Right lobe of liver (tissue), 6 donors: ENCODE data around the gene RSPH6A. TPM values are rescaled to one million over a fixed set of nuclear protein-coding genes. Genes with fewer than 3 reads are reported as not detected.

Experiments
- ATAC-seq, 4 donors: fragments of 200-7000 bp; cut with Tn5 transposase; one replicate each; pipeline ENCODE4 v1.9.1; 2020; ENCODE audit warnings: mild to moderate bottlenecking in 4 of 4, moderate library complexity in 4 of 4
- DNase-seq, 3 donors: peaks; one replicate each; pipeline ENCODE4 v3.0.0-alpha.2; 2020
- H3K27ac ChIP-seq, 3 donors: fragments of 200-600 bp; one replicate each; pipeline ENCODE4 v1.8.0; 2022
- H3K27me3 ChIP-seq, 2 donors: fragments of 200-600 bp; one replicate each; pipeline ENCODE4 v1.8.0; 2022
- H3K36me3 ChIP-seq, 4 donors: fragments of 200-600 bp; sonication (generic) in 1 of 4; one replicate each; pipeline versions ENCODE4 v1.5.1 to v1.8.0; 2017 to 2022; ENCODE audit warnings: control low read depth in 1 of 4
- H3K4me1 ChIP-seq, 4 donors: fragments of 200-600 bp; sonication (generic) in 1 of 4; one replicate each; pipeline versions ENCODE4 v1.5.1 to v1.8.0; 2017 to 2022; ENCODE audit warnings: control low read depth in 1 of 4
- H3K4me3 ChIP-seq, 3 donors: fragments of 200-600 bp; one replicate each; pipeline ENCODE4 v1.8.0; 2022
- H3K9me3 ChIP-seq, 4 donors: fragments of 200-600 bp; sonication (generic) in 1 of 4; one replicate each; pipeline versions ENCODE4 v1.5.1 to v1.8.0; 2017 to 2022; ENCODE audit warnings: control low read depth in 1 of 4
- CTCF ChIP-seq, 4 donors: fragments of 200-600 bp in 3 of 4; fragments of 450-650 bp in 1 of 4; IDR thresholded peaks; one replicate each; pipeline versions ENCODE4 v1.5.1 to v1.8.0; 2016 to 2022; ENCODE audit warnings: antibody characterized with exemption in 4 of 4, mild to moderate bottlenecking in 2 of 4
- POLR2A ChIP-seq: fragments of 450-650 bp; IDR thresholded peaks from one replicate; pipeline ENCODE4 v1.6.1; 2017; ENCODE audit warnings: antibody characterized with exemption, mild to moderate bottlenecking
- WGBS: methylation state at CpG from one replicate; pipeline ENCODE4 v1.1.6; 2018; ENCODE audit warnings: low coverage, low lambda C conversion rate; ENCODE audit not compliant: insufficient coverage; ENCODE audit errors: missing lambda C conversion rate; 5-methylcytosine and 5-hydroxymethylcytosine counted together
- intact Hi-C, 2 donors: fragments of 100-400 bp; cut with DNase I; formaldehyde crosslinking; loops; one replicate each; pipeline versions ENCODE4 v1.11.2 to v1.14.1; 2022
- total RNA-seq, 6 experiments: library from RNA; depleted of rRNA in 2 of 6; stranded (reverse); fragments of >200 nt in 2 of 6; fragmentation: NEBNext Ultra II Directional in 3 of 6; extraction: Animal tissue kit (Norgen Biotek cat#: 25700) in 3 of 6; gene quantifications; one replicate each; pipeline versions ENCODE4 v1.1.0 to v1.2.4, GENCODE V29; 2016 to 2023
- donor health status: DM: no; HTN: yes; CAD: no.
- donor health status: DM: no; HTN: no; CAD: no.
- donor health status: DM: no; HTN: no; CAD: no.
- donor health status: DM: no; HTN: yes; CAD: no.
- donor health status: DM: no; HTN: yes; CAD: no.

Gene RSPH6A
- total RNA-seq, 6 experiments from 2014 or later = not detected

DNA sequence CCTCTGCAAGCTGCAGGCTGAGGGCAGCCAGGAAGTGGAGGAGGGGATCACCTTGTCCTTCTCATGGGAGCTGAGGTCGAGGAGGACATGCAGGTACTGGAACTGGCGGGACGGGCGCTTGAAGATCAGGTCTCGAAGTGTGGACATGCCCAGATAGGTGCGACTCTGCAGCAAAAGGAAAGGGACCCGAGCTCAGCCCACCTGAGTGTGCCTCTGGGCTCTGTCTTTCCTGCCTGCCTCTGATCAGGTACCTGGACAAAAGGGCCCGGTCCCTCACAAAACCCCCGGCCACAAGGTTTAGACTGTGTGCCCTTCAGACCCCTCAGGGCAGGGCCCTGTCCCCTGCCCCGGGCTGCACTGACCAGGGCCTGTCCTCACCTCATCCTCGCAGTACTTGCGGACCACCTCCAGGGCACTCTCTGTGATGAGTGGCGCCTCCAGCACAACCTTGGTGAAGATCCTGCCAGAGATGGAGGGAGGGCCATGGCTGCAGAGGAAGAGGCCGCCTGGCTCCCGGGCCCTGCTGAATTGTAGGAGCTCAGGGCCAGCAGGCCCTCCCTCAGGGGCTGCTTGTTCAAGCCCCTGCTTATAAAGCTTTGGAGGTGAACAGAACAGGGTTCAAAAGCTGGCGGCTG lies 12.5 kb upstream of the RSPH6A start:
- ATAC-seq (no peak), DNase-seq (no peak)
- intact Hi-C loops = loop anchor here in 1 of 2 donors (10.0 kb wide), 1 partner anchor 187 kb away; no protein-coding TSS in a partner anchor
- Histone ChIP-seq H3K9me3 (no peaks in the 10 kb centered on the region), H3K36me3 (peaks cover 0 to 88% (median 55%) of the 10 kb centered on the region in 4 donors), H3K4me1 (no peaks in the 10 kb centered on the region), H3K27ac (no peak overlapping the region), H3K4me3 (no peak overlapping the region), H3K27me3 (no peaks in the 10 kb centered on the region)
- TF ChIP-seq POLR2A (no peak), CTCF (IDR thresholded peaks at IDR 0.05) (no peak)
- 73% methylated on average over 2 of the region's 16 CpGs for WGBS

- intact Hi-C loops = loop anchor here in 1 of 2 donors (10.0 kb wide), 1 partner anchor 188 kb away; no protein-coding TSS in a partner anchor
- no peak for DNase-seq
- Histone ChIP-seq H3K4me3 (no peak overlapping the region), H3K4me1 (no peaks in the 10 kb centered on the region), H3K9me3 (no peaks in the 10 kb centered on the region), H3K36me3 (peaks cover 0 to 83% (median 51%) of the 10 kb centered on the region in 4 donors), H3K27ac (no peak overlapping the region), H3K27me3 (no peaks in the 10 kb centered on the region)
- ATAC-seq = no peak
- WGBS = 97% methylated on average over 6 of the region's 11 CpGs
- TF ChIP-seq CTCF (IDR thresholded peaks at IDR 0.05) = no peak
- no peak for TF ChIP-seq POLR2A
Measured at GRCh38 chr19:45826934-45827333, 11.8 kb upstream of the RSPH6A start.

DNA sequence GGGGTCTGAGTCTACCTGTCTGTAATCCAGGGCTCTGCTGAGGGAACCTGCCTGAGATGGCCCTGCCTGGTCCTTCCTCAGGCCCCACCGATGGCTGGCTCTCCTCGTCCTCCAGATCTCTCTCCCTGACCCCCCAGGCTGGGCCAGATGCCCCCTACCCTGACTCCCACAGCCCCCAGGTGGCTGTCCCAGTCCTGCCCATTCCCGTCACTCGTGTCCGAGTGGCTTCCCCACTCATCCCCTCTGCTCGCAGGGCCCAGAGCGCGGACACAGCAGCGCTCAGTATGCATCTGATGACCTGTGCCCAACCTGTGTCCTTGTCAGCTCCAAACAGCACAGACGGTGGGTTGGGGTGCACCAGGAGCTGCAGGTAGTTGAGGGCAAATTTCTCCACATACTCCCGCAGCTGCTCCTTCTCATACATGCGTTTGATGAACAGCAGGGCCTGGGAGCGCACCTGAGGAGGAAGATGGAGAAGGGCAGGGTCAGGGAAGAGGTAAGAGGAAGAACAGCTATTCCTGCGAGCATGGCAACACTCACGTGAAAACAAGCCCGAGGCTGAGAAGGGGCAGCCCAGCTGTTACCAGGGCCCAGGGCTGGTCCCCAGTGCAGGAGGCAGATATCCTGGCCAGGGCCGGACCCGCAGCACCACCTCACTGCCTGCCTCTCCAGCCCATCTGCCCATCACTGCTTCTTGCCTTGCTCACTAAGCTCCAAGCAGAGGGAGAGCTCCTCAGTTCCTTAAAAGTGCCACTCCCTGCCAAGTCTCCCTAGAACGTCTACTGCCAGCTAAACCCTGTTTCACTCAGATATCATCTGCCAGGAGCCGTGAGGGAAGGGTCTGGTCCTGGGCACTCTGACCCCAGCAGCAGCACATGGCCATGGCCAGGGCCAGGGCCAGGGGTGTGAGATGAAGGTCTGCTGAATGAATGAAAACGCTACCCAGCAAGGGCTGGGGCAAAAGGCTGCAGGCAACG lies 11.1 kb upstream of the RSPH6A start:
- ATAC-seq = no peak
- no peaks in the 10 kb centered on the region for H3K27me3 ChIP-seq
- no peaks in the 10 kb centered on the region for H3K9me3 ChIP-seq
- H3K27ac ChIP-seq = no peak overlapping the region
- no peak for TF ChIP-seq POLR2A
- TF ChIP-seq CTCF (IDR thresholded peaks at IDR 0.05) = no peak
- H3K4me1 ChIP-seq = no peaks in the 10 kb centered on the region
- no peak for DNase-seq
- no peak overlapping the region for H3K4me3 ChIP-seq
- intact Hi-C loops = loop anchor here in 1 of 2 donors (10.0 kb wide), 1 partner anchor 189 kb away; no protein-coding TSS in a partner anchor
- WGBS = 75% methylated on average over 8 of the region's 22 CpGs
- peaks cover 0 to 81% (median 46%) of the 10 kb centered on the region in 4 donors for H3K36me3 ChIP-seq

DNA sequence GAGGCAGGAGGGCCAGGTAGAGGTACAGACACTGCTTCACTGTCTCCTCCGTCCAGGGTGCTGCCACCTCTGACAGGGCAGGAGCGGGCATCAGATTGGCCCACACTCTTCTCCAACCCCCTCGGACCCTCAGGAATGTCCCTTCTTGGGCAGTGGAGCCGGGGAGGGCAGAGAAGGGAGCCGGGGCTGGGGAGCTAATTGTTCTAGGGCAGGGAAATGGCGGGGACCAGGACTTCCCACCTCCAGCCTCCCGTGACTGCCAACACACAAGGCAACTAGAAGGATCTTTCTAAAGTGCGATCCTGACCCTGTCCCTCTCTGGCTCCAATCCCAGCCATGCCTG lies 10.1 kb upstream of the RSPH6A start:
- H3K27me3 ChIP-seq = no peaks in the 10 kb centered on the region
- no peaks in the 10 kb centered on the region for H3K4me1 ChIP-seq
- no CpG with 5 or more reads among the region's 8 CpGs for WGBS
- H3K4me3 ChIP-seq = no peak overlapping the region
- DNase-seq (no peak), ATAC-seq (no peak)
- H3K36me3 ChIP-seq = peaks cover 0 to 72% (median 39%) of the 10 kb centered on the region in 4 donors
- TF ChIP-seq CTCF (IDR thresholded peaks at IDR 0.05) (no peak), POLR2A (no peak)
- intact Hi-C loops = loop anchor here in 1 of 2 donors (10.0 kb wide), 1 partner anchor 190 kb away; no protein-coding TSS in a partner anchor
- no peaks in the 10 kb centered on the region for H3K9me3 ChIP-seq
- no peak overlapping the region for H3K27ac ChIP-seq
